ENCODE data around the gene CXCL17.
"Not testable (repeated sequence)": the region's sequence is repeated elsewhere in the genome, so short reads cannot be mapped to it uniquely, and the experiment has no call there.

The CXCL17 gene

DNA sequence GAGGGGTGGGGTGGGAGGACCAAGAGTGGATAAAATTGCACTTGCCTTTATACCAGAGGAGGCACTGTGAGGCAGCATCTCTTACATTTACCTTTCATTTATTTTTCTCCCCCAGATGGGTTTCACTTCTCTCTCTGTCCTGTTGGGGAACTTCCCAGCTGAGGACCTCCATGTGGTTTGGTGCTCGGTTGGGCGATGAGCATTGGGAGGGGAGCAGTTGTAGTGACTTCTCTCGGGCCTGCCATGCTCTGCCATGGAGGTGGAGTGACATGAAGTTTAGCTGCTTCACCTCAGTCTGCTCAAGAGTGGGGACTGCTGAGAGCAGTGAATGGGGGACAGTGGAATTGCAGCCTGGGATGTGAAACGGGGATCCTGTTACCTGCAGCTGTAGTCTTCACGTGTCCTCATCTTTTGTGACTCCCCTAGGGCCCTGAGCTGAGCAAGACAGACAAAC, 23.1 kb upstream of the CXCL17 start:
- DNase-seq (ENCODE audit: low read depth), result no peak

DNA sequence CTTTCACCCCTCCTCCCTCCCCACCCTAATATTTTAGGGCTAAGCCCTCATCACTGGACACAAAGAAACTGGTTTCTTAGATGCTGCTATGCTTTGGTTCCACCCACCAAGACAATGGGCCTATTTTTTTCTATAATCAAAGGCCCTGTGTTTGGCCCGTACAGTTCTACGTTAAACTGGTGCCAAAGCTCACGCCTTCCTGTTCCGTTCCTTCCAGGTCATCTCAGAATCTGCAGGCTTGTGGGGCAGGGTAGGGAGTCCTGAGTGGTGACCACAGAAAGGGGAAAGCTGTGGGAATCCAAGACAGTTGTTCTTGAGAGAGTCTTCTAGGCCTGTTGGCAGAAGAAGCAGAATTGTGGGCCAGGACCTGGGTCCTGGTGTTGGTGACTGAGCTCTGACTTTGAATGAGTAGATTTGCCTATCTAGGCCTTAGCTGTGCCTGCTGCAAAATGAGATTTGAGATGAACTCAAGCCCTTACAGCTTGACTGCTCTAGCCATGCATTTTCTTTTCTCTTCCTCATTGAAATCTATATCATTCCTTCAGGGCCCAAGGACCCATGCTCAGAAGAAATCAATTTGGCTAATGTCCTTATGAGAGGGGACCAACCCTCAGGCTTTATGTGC, 19.1 kb upstream of the CXCL17 start:
- DNase-seq (ENCODE audit: low read depth), result no peak

DNA sequence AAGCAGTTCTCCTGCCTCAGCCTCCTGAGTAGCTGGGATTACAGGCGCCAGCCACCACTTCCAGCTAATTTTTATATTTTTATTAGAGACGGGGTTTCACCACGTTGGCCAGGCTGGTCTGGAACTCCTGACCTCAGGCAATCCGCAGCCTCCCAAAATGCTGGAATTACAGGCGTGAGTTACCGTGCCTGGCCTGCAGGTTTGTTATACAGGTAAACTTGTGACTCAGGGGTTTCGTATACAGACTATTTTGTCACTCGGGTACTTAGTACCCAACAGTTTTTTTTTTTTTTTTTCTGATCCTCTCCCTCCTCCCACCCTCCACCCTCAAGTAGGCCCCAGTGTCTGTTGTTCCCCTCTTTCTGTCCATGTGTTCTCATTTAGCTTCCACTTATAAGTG, 18.5 kb upstream of the CXCL17 start:
- DNase-seq (ENCODE audit: low read depth), result not testable (repeated sequence)

DNA sequence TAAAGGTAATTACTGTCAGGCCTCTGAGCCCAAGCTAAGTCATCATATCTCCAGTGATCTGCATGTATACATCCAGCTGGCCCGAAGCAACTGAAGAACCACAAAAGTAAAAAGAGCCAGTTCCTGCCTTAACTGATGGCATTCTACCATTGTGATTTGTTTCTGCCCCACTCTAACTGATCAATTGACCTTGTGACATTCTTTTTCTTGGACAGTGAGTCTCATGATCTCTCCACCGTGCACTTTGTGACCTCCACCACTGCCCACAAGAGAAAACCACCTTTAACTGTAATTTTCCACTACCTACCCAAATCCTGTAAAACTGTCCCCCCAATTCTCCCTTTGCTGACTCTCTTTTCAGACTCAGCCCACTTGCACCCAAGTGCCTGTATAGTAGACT, 17.2 kb upstream of the CXCL17 start:
- no peak for DNase-seq (ENCODE audit: low read depth)

DNA sequence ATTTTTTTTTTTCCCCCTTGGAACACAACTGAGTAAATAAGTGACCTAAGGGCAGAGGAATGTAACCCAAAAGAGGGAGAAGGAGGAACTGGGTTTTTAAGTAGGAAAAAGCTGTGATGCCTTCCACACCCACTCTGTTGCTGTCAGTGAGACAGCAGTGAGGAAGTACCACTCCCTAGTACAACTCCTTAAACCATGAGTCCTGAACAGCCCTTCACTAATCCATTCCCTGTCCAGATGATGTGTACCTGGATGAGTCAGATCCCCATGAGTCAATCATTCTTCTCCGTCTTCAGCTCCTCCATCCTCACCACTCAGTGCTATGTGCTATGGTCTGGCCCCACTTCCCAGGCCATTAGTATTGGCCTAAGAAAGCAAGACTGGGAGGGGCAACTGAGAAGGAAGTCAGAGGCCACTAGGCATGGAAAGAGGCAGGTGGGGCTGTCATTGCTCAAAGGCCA, 12.9 kb upstream of the CXCL17 start:
- DNase-seq (ENCODE audit: low read depth), result peak; percentile 31

DNA sequence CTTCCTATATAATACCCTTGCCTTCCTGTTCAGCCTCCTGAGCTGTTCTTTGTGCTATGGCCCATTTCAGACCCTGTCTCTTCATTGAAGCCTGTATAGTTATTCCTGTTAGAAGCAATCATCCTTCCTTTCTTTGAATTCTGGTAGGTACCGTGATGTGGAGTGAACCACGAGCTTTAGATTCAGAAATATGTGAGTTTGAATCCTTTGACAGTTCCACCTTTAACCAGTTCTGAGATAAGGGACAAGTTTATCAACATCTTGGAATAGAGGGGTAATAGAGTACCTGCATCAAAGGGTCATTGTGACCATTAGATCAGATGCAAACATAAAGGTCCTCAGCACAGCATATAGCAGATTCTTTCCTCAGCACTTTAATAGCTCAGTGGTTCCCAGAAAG, 12.3 kb upstream of the CXCL17 start:
- no peak for DNase-seq (ENCODE audit: low read depth)

DNA sequence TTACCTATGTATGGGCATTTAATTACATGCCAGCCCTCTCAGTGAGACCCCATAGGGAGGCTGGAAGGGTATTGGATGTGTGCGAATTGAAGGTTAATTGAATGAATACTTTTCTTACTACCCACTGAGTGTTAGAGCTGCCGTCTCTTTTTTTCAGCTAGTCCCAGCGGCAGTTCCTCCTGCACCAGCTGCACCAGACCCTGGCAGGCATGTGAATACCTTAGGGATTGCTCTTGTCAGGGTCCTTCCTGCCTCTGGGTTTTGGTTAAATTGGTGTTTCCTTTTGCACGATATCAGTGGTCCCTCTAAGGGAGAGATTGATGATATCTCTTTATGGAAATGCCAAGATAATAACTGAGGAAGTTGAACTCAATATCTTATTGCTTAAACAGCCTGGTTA, 9.8 kb upstream of the CXCL17 start:
- no peak for DNase-seq (ENCODE audit: low read depth)

DNA sequence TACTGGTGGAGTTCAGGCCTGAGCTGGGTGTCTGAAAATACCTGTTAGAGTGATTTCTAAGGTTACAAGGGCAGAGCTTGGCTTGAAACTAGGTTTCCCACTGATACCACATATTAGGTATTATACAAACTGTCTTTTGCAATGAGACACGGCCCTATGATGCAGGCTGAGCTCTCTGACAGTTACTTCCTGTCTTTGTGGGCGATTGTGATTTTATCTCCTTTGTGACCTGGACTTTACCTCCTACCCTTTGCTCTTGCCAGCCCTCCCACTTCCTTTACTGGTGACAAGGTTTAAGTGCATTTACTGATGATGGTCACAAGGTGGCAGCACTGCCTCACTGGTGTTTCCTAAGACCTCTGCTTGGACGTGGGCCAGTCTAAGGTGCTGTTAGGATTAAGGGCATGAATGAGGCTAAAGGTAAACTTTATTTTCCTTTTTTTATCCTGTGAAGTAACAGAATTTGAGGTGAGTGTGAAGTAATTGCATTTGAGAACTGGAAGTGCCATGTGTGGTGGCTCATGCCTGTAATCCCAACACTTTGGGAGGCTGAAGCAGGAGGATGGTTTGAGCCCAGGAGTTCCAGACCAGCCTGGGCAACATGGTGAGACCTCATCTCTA, 7.7 kb upstream of the CXCL17 start:
- DNase-seq (ENCODE audit: low read depth), result peak; percentile 80

DNA sequence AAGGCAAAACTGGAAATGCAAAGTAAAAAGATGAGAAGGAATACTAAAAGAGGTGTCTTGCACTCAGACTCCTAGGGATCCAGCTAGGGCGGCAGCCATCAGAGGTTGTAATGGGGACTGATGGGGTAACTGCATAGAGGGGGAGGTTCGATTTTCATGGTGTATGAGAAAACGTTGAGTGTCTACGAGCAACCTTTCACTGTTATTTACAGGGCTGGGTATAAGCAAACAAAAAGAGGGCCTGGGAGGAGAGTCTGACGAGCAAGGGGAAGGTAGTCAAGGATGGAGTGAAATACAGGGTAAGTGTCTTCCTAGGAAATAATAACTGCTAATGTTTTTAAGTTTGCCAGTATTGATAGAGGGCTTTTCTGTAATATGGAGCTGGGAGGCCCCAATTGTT, 5.6 kb upstream of the CXCL17 start:
- DNase-seq (ENCODE audit: low read depth), result not testable (repeated sequence)

DNA sequence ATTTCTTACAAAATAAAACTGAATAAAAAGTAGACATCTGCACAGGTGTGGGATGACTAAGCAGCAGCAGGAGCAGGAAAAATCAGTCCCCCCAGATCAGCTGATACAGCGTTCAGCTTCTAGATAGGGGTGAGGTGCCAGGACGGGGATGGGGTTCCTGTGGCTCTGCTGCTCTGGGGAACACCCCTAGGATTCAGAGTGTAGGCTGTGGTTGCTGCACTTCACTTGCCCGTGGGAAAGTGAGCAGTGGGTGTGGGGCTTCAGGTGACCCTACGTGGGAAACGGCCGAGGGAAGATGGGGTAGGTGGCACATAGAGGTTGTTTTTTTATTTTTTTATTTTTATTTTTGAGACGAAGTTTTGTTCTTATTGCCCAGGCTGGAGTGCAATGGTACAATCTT, 3.2 kb upstream of the CXCL17 start:
- no peak for DNase-seq (ENCODE audit: low read depth)

DNA sequence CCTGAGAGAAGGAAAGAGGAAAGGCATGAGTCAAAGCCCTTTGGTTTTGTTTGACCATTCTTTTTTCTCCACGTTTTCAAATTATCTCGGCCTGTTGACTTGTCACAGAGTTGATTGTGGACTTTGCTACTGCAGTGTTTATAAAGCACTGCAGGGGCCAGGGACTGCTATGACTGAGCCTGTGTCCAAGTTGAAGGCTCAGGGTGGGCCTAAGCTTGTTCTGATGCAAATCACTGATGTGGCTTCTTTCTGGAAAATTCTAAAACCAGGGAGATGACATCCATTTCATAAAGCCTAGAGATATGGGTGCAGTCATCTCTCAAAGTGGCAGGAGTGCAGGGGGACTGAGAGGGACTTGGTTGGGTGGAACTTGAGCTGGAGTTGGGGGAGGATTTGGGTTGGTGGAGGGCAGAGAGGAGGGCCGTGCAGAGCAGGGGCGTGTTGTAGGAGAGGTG, 1.2 kb upstream of the CXCL17 start:
- DNase-seq (ENCODE audit: low read depth), result no peak

DNA sequence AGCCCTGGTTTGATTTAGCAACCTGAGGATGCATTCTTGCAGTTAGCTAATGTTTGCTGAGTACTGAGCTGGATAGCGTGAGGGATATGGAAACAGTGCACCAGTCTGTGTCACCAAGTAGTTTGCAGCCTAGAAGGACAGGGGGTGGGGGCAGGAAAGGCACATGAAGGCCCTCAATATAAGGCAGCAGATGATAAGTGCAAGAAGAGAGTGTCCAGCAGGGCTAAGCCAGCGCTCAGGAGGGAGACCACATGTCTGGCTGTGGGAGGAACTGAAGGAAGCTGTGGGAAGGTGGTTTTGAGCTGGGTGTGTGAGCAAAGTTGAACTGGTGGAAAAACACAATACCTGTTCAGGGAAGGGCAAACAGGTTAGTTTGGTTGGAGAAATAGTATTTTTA, 1.7 kb downstream of the CXCL17 start:
- DNase-seq (ENCODE audit: low read depth), result no peak

DNA sequence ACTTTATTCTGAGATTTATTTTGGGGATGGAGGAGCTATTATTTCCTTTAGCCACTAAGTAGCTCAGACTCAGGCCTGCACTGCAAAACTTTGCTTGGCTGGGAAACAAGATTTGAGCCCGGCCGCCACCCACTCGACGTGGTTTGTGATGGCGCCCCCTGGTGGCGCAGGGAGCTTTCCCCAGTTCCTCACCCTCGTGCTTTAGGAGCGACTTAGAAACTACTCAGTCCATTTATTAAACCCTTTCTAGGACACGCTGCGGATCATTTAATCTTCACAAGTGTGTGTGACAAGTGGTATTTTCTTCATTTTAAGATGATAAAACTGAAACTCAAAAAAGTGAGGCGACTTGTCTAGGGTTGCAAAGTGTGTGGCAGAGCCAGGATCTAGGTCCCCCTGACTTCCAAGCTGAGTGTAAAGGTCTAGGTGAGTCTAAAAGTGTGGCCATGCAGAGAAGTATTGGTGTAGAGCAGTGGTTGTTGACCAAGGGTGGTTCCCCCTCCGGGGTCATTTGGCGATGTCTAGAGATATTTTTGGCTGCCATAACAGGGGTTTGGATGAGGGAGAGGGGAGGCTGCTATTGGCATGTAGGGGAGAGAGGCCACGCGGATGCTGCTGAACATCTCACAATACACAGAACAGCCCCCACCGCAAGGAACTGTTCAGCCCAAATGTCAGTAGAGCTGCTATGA, 2.2 kb downstream of the CXCL17 start:
- peak; percentile 59 for DNase-seq (ENCODE audit: low read depth)

DNA sequence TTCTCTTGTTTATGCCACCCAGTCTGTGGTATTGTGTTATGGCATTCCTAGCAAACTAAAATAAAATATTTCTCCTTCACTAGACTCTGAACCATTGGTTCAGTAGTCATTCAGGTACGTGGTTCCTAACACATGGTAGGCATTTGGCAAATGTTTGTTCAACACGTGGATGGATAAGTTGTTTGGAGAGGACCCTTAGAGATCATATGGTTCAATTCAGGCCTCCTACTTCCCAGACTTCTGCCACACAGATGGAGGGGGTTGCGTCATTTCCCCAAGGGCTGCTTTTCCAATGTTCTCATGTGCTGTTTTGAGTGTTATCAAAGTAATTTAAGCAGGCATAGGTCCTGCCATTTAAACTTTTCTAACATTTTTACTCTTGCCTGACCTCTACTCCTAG, 6.7 kb downstream of the CXCL17 start:
- DNase-seq (ENCODE audit: low read depth), result peak; percentile 40

DNA sequence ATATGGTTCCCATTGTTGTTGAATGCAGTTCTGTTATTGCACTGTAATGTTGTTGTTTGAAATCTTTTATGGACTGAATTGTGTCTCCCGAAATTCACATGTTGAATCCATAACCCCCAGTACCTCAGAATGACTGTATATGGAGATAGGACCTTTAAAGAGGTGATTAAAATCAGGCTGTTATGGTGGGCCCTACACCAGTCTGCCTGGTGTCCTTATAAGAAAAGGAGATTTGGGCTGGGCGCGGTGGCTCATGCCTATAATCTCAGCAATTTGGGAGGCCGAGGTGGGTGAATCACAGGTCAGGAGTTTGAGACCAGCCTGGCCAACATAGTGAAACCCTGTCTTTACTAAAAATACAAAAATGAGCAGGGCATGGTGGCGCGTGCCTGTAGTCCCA, 7.4 kb downstream of the CXCL17 start:
- DNase-seq (ENCODE audit: low read depth), result no peak

DNA sequence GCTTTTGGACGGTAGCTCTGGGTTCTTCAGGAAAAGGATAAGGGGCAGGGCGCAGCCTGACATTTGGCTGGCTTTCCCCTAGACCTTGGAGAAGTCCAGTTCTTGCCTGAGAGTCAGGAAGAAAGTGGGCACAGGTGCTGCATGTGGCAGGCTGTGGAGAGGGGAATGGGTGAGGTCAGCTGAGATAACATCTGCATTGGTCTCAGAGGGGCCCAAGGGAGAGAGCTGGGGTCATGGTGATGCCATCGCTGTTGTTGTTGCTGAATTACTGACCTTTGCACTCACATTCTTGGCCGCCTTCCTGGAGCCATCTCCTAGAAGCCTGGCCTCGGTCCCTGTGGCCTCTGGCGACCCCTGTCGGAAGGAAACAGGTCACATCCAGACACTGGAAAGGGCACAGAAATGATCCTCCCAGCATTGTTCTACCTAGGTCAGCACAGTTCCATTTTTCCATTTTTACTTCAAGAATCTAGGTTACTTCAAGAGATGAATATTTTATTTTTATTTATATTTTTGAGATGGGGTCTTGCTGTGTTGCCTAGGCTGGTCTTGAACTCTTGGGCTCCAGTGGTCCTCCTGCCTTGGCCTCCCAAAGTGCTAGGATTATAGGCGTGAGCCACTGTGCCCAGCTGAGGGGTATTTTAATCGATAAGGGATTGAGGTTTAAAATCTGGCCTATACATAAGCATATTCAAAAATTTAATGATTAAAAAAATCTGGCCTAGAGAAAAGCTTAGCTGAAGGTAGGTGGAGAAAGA, 9.1 kb downstream of the CXCL17 start:
- peak; percentile 81 for DNase-seq (ENCODE audit: low read depth)

DNA sequence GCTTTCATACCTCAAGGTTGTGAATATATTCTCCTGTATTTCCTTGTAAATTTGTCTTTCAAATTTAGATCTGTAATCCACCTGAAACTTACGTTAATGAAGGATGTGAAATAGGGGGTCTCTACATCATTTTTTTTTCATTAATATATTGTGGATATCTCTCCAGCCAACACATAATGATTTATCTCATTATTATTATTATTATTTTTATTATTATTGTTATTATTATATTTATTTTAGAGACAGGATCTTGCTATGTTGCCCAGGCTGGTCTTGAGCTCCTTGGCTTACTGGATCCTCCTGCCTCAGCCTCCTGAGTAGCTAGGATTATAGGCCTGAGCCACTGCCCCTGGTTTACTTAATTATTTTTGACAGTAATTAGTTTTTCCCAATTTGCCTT, 11.3 kb downstream of the CXCL17 start:
- DNase-seq (ENCODE audit: low read depth), result no peak

DNA sequence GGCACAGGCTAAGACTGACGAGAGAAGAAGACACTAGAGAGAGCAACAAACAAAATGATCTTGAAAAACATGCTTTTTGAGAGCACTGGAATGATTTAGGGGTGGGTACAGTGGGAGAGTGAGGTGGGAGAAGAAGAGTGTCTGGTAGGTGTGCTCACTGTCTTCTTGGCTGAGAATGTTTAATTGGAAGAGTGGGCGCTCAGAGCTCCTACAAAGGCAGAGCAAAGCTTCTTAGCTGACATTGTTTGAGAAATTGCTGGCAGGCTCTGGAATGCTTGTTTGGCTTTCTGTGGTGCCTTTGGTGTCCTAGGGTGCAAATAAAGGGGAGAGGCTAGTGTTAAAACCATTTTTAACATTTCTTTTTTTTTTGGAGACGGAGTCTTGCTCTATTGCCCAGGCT, 14.1 kb downstream of the CXCL17 start:
- no peak for DNase-seq (ENCODE audit: low read depth)

DNA sequence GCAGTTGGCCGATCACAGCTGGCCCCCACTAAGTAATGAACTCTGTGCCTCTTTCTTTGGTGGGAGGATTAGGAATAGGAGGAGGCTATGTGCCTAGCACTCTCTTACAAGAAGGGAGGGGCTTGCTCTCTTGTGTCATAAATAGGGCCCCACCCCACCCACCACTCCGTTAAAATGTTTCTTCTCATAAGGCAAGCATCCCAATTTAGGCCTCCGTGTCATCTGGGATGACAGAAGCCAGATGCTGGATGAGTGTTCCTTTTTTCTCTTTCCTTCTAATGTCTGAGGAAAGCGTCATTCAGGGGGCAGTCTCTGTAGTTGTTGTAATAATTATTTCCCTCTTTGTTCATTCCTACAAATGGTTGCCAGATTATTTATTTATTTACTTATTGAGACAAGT, 15.4 kb downstream of the CXCL17 start, which contains the start of gene LIPE:
Gene LIPE, minus strand, starts transcription at position 76 of the 400 bp plus-strand sequence. CDS start 239 bp downstream, outside the sequence.
- DNase-seq (ENCODE audit: low read depth), result peak; percentile 58

DNA sequence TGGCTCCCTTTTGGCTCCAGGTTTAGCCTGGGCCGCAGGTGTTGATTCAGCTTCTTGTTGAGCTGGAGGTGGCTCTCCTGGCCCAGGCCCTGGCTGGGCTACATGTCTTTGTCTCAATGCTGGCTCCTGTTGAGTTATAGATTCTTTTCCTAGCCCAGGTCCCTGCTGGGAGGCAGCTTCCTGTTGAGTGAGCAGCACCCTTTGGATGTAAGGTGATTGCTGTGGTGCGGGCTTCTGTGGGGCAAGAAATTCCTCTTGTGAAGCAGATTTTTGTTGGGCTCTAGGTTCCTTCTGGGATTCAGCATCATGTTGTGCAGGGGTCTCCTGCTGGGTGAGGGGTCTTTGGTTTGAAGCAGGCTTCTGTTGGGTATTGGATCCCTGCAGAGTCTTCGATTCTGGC, 16.1 kb downstream of the CXCL17 start:
- DNase-seq (ENCODE audit: low read depth), result no peak

DNA sequence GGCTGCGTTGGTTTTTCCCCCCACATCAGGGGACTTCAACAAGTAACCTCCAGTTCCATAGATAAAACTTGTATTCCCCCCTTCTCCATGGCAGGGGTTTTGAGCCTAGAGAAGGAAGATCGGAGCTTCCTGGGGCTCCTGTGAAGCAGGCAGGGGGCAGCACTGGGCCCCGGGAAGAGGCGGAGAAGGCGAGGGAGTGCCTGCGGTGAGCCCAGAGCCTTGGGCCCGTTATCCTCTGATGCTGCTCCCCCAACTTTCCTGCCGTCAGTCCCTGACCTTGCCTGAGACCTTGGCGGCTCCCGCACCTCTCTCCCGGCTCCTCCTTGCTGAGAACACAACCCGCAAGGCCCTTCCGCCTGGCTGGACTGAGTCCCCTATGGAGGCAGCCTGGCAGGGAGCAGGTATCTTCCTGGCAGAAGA, 18.0 kb downstream of the CXCL17 start:
- DNase-seq (ENCODE audit: low read depth), result peak; percentile 35

DNA sequence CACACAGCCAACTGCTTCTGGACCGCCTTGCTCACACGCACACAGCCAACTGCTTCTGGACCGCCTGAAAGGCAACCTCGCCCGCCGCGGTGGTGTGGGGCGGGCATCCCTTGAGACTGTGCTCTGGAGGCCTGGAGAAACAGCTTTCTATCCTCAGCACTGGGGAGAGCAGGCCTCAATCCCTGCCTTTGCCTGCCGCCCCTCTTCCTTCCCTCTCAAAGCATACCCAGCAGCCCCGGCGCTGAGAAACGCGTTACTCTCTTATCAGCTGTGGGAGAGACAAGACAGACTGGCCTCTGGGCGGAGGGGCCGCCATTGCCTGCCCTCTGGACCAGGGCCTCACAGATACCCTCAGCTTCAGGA, 18.4 kb downstream of the CXCL17 start:
- DNase-seq (ENCODE audit: low read depth), result peak; percentile 16

All from amniotic epithelial cell (primary cell).